Epithelial cell of esophagus (primary cell): ENCODE measurements around the gene WASF1.

Experiments
- DNase-seq: peaks from one replicate; pipeline ENCODE4 v3.0.0; 2010; ENCODE audit warnings: low read depth
- H3K4me3 ChIP-seq: 2 replicates; pipeline ENCODE4 v1.5.1; 2011; ENCODE audit warnings: mild to moderate bottlenecking, low read length, control low read depth
- CTCF ChIP-seq: IDR thresholded peaks from 2 replicates; pipeline ENCODE4 v1.5.1; 2011; ENCODE audit warnings: low read depth, mild to moderate bottlenecking, low read length, control low read depth, inconsistent platforms; ENCODE audit not compliant: insufficient read depth; ENCODE audit errors: missing control alignments

Gene WASF1

GRCh38 chr6:110173506-110174132, 5.9 kb downstream of the WASF1 start:
- peak; percentile 2 for DNase-seq
- H3K4me3 ChIP-seq, result no peak overlapping the region
- no peak for TF ChIP-seq CTCF

- TF ChIP-seq CTCF, result no peak
- H3K4me3 ChIP-seq, result no peak overlapping the region
- no peak for DNase-seq
Measured at GRCh38 chr6:110170081-110170480, 9.4 kb downstream of the WASF1 start.

GRCh38 chr6:110158479-110158878, 21.0 kb downstream of the WASF1 start:
- TF ChIP-seq CTCF, result no peak
- no peak overlapping the region for H3K4me3 ChIP-seq
- peak; percentile 10 for DNase-seq

- DNase-seq, result no peak
- H3K4me3 ChIP-seq, result no peak overlapping the region
- TF ChIP-seq CTCF, result no peak
Measured at GRCh38 chr6:110147870-110148269, 31.6 kb downstream of the WASF1 start.

GRCh38 chr6:110140650-110141049, 38.8 kb downstream of the WASF1 start:
- no peak for TF ChIP-seq CTCF
- DNase-seq, result peak; percentile 89
- no peak overlapping the region for H3K4me3 ChIP-seq

- DNase-seq, result no peak
- TF ChIP-seq CTCF, result no peak
- no peak overlapping the region for H3K4me3 ChIP-seq
Measured at GRCh38 chr6:110139052-110139451, 40.4 kb downstream of the WASF1 start.
